Trophoblast cell (in vitro differentiated cells and primary cell): ENCODE results near the gene CADM2.

Experiments
- DNase-seq, 2 donors: peaks; one replicate each; pipeline ENCODE4 v3.0.0-alpha.2; 2016
- H2AFZ ChIP-seq: 2 replicates; pipeline ENCODE4 v1.6.1; 2013; ENCODE audit warnings: low read length, moderate library complexity, mild to moderate bottlenecking; ENCODE audit not compliant: insufficient read depth, poor library complexity
- H2AK5ac ChIP-seq: 2 replicates; pipeline ENCODE4 v1.6.1; 2013; ENCODE audit warnings: mild to moderate bottlenecking, low read length
- H2BK120ac ChIP-seq: 2 replicates; pipeline ENCODE4 v1.6.1; 2013; ENCODE audit warnings: low read length, mild to moderate bottlenecking, moderate library complexity; ENCODE audit not compliant: insufficient read depth, poor library complexity
- H2BK12ac ChIP-seq: 2 replicates; pipeline ENCODE4 v1.6.1; 2013; ENCODE audit warnings: mild to moderate bottlenecking, low read length, moderate library complexity
- H2BK5ac ChIP-seq: 2 replicates; pipeline ENCODE4 v1.6.1; 2013; ENCODE audit warnings: low read length, low read depth, moderate library complexity, mild to moderate bottlenecking; ENCODE audit not compliant: poor library complexity
- H3K14ac ChIP-seq: 2 replicates; pipeline ENCODE4 v1.6.1; 2013; ENCODE audit warnings: mild to moderate bottlenecking, low read length
- H3K18ac ChIP-seq: 2 replicates; pipeline ENCODE4 v1.6.1; 2013; ENCODE audit warnings: mild to moderate bottlenecking, low read length
- H3K23ac ChIP-seq: 2 replicates; pipeline ENCODE4 v1.6.1; 2013; ENCODE audit warnings: low read length
- H3K27ac ChIP-seq: 2 replicates; pipeline ENCODE4 v1.5.1; 2013; ENCODE audit warnings: low read depth, mild to moderate bottlenecking, inconsistent platforms, low read length, moderate library complexity
- H3K27me3 ChIP-seq: 2 replicates; pipeline ENCODE4 v1.6.1; 2013; ENCODE audit warnings: inconsistent platforms, mild to moderate bottlenecking, low read length, moderate library complexity; ENCODE audit not compliant: insufficient read depth
- H3K36me3 ChIP-seq, 2 experiments: 1 replicate in 1 of 2; 2 replicates in 1 of 2; pipeline ENCODE4 v1.6.1; 2013; ENCODE audit warnings: low read length in 2 of 2, mild to moderate bottlenecking in 2 of 2, moderate library complexity in 1 of 2; ENCODE audit not compliant: insufficient read depth in 2 of 2, control insufficient read depth in 1 of 2
- H3K4ac ChIP-seq: 2 replicates; pipeline ENCODE4 v1.6.1; 2013; ENCODE audit warnings: low read depth, mild to moderate bottlenecking, low read length, moderate library complexity
- H3K4me1 ChIP-seq, 2 experiments: 1 replicate in 1 of 2; 2 replicates in 1 of 2; pipeline ENCODE4 v1.6.1; 2013; ENCODE audit warnings: low read length in 2 of 2, mild to moderate bottlenecking in 2 of 2, moderate library complexity in 1 of 2; ENCODE audit not compliant: insufficient read depth in 2 of 2, control insufficient read depth in 1 of 2
- H3K4me2 ChIP-seq: 2 replicates; pipeline ENCODE4 v1.6.1; 2013; ENCODE audit warnings: inconsistent platforms, mild to moderate bottlenecking, low read length, moderate library complexity
- H3K4me3 ChIP-seq: 2 replicates; pipeline ENCODE4 v1.5.1; 2013; ENCODE audit warnings: mild to moderate bottlenecking, low read depth, low read length, inconsistent platforms
- H3K79me1 ChIP-seq: one replicate; pipeline ENCODE4 v1.6.1; 2013; ENCODE audit warnings: low read length
- H3K79me2 ChIP-seq: 2 replicates; pipeline ENCODE4 v1.6.1; 2013; ENCODE audit warnings: low read length, mild to moderate bottlenecking; ENCODE audit not compliant: control insufficient read depth, insufficient read depth, poor library complexity
- H3K9ac ChIP-seq: 2 replicates; pipeline ENCODE4 v1.6.1; 2013; ENCODE audit warnings: mild to moderate bottlenecking, low read length
- H3K9me3 ChIP-seq: 2 replicates; pipeline ENCODE4 v1.6.1; 2013; ENCODE audit warnings: low read depth, mild to moderate bottlenecking, control low read depth, inconsistent platforms, low read length; ENCODE audit not compliant: insufficient read depth
- H4K12ac ChIP-seq: 2 replicates; pipeline ENCODE4 v1.6.1; 2013; ENCODE audit warnings: low read depth, mild to moderate bottlenecking, low read length, moderate library complexity
- H4K8ac ChIP-seq: 2 replicates; pipeline ENCODE4 v1.6.1; 2013; ENCODE audit warnings: low read depth, mild to moderate bottlenecking, low read length, moderate library complexity
- H4K91ac ChIP-seq: one replicate; pipeline ENCODE4 v1.6.1; 2013; ENCODE audit warnings: low read depth, mild to moderate bottlenecking, low read length, moderate library complexity
- WGBS: extraction: QIAGEN DNeasy Blood & Tissue Kit; methylation state at CpG from one replicate; pipeline ENCODE4 v1.1.7; 2013; ENCODE audit warnings: missing lambda C conversion rate; ENCODE audit not compliant: insufficient read length, insufficient coverage; ENCODE audit errors: extremely low coverage; 5-methylcytosine and 5-hydroxymethylcytosine counted together

The CADM2 gene

GRCh38 chr3:85297291-85297690 lies 338.5 kb downstream of the CADM2 start:
- Histone ChIP-seq H4K8ac (no peak overlapping the region), H3K9ac (no peak overlapping the region), H2BK12ac (no peak overlapping the region), H4K12ac (no peak overlapping the region), H3K79me2 (no peaks in the 10 kb centered on the region), H2AK5ac (no peak overlapping the region), H3K27me3 (no peaks in the 10 kb centered on the region), H3K9me3 (no peaks in the 10 kb centered on the region), H3K4ac (no peak overlapping the region), H3K18ac (no peak overlapping the region), H2AFZ (no peak overlapping the region), H3K4me1 (no peaks in the 10 kb centered on the region), H3K14ac (no peak overlapping the region), H3K4me3 (no peak overlapping the region), H3K36me3 (no peaks in the 10 kb centered on the region), H3K79me1 (no peaks in the 10 kb centered on the region), H3K23ac (no peak overlapping the region), H2BK120ac (no peak overlapping the region), H3K4me2 (no peak overlapping the region), H3K27ac (no peak overlapping the region), H4K91ac (no peak overlapping the region), H2BK5ac (no peak overlapping the region)
- DNase-seq: no peak

GRCh38 chr3:85298032-85298431 lies 339.2 kb downstream of the CADM2 start:
- no CpG with 5 or more reads among the region's 1 CpG for WGBS
- no peak overlapping the region for H2BK5ac ChIP-seq
- no peaks in the 10 kb centered on the region for H3K79me1 ChIP-seq
- no peak overlapping the region for H3K18ac ChIP-seq
- H2AK5ac ChIP-seq: no peak overlapping the region
- H2AFZ ChIP-seq: no peak overlapping the region
- no peak overlapping the region for H3K14ac ChIP-seq
- no peak overlapping the region for H2BK120ac ChIP-seq
- H3K4me3 ChIP-seq: no peak overlapping the region
- no peak overlapping the region for H3K9ac ChIP-seq
- no peak overlapping the region for H4K91ac ChIP-seq
- H4K12ac ChIP-seq: no peak overlapping the region
- H3K36me3 ChIP-seq: no peaks in the 10 kb centered on the region
- H3K4ac ChIP-seq: no peak overlapping the region
- no peaks in the 10 kb centered on the region for H3K27me3 ChIP-seq
- H4K8ac ChIP-seq: no peak overlapping the region
- no peaks in the 10 kb centered on the region for H3K9me3 ChIP-seq
- no peak overlapping the region for H3K27ac ChIP-seq
- no peak overlapping the region for H3K23ac ChIP-seq
- H2BK12ac ChIP-seq: no peak overlapping the region
- H3K4me2 ChIP-seq: no peak overlapping the region
- no peaks in the 10 kb centered on the region for H3K4me1 ChIP-seq
- H3K79me2 ChIP-seq: no peaks in the 10 kb centered on the region
- no peak for DNase-seq

GRCh38 chr3:85303156-85303555 lies 344.4 kb downstream of the CADM2 start:
- no peaks in the 10 kb centered on the region for H3K36me3 ChIP-seq
- no CpG with 5 or more reads among the region's 4 CpGs for WGBS
- no peak overlapping the region for H3K4me3 ChIP-seq

GRCh38 chr3:85304360-85304964 lies 345.7 kb downstream of the CADM2 start:
- Histone ChIP-seq H2AFZ (no peak overlapping the region), H3K9ac (no peak overlapping the region), H2BK120ac (no peak overlapping the region), H4K8ac (no peak overlapping the region), H3K4me2 (no peak overlapping the region), H2BK12ac (no peak overlapping the region), H3K9me3 (no peaks in the 10 kb centered on the region), H4K12ac (no peak overlapping the region), H2AK5ac (no peak overlapping the region), H3K36me3 (no peaks in the 10 kb centered on the region), H2BK5ac (no peak overlapping the region), H3K4me1 (no peaks in the 10 kb centered on the region), H4K91ac (no peak overlapping the region), H3K4ac (no peak overlapping the region), H3K79me1 (no peaks in the 10 kb centered on the region), H3K18ac (no peak overlapping the region), H3K23ac (no peak overlapping the region), H3K14ac (no peak overlapping the region), H3K27ac (no peak overlapping the region), H3K27me3 (no peaks in the 10 kb centered on the region), H3K79me2 (no peaks in the 10 kb centered on the region), H3K4me3 (no peak overlapping the region)
- peak in 1 of 2 donors; percentile 25 for DNase-seq
- WGBS: no CpG with 5 or more reads among the region's 3 CpGs

More at GRCh38 chr3:85303156-85303555, 344.4 kb downstream of the CADM2 start:
- Histone ChIP-seq H3K23ac (no peak overlapping the region), H3K9ac (no peak overlapping the region), H3K79me1 (no peaks in the 10 kb centered on the region), H4K8ac (no peak overlapping the region), H3K14ac (no peak overlapping the region), H3K4me1 (no peaks in the 10 kb centered on the region), H3K4ac (no peak overlapping the region), H2BK120ac (no peak overlapping the region), H2BK12ac (no peak overlapping the region), H3K79me2 (no peaks in the 10 kb centered on the region), H2AFZ (no peak overlapping the region), H3K4me2 (no peak overlapping the region), H3K18ac (no peak overlapping the region), H3K27ac (no peak overlapping the region), H4K91ac (no peak overlapping the region), H4K12ac (no peak overlapping the region), H2BK5ac (no peak overlapping the region), H3K9me3 (no peaks in the 10 kb centered on the region), H2AK5ac (no peak overlapping the region), H3K27me3 (no peaks in the 10 kb centered on the region)
- no peak for DNase-seq
